ENCODE measurements around the gene CASK.
"Not testable (repeated sequence)": the region's sequence is repeated elsewhere in the genome, so short reads cannot be mapped to it uniquely, and the experiment has no call there.

Gene CASK

DNA sequence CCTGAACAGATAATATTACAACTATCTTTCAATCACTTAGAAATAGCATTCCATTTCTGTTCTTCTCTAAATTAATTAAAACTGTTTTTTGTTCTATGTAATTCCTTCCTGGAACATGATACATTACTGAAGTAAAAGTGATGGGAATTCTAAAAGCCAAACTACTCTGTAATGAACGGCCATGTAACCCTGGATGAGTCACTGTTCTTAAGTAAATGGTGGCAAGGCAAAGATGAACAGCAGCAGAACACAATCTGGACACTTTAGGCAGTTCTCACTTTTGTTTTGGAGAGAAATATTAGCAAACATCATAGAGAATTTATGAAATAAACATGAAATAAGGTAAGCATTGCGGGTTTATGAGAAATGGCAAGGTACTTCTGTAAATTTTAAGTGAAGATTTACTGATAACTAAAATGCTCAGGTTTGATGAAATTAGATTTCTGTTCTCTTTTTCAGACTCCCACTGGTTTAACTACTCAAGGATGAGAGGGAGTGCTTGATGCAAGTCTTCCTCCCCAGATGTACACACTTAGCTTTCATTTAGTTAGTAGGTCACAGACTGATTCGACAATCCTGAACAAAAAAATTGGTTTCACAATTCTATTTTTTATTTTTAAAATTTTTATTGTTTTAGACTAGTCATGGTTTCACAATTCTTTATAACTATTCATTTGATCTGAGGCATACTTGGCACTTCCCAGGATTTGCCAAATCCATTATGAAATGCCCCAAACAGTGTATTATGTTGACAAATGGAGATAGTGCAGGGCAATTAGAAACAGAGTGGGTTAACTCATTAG, 200.3 kb downstream of the CASK start:
- no peak for DNase-seq

DNA sequence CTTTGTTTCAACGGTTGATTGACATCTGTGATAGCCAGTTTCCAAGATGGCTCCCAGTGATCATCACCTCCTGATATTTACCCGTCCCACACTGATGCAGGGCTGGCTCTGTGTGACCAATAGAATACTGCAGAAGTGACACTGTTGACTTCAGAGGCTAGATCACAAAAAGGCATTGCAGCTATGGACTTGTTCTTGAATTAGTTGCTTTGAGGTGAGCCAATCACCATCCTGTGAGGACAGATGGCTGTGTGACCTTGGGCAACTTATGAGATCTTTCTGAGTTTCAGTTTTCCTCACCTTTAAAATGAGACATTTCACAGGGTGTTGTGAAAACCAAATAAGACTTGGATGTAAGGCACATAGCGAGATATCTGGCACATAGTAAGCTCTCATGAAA, 201.1 kb downstream of the CASK start:
- DNase-seq = no peak

DNA sequence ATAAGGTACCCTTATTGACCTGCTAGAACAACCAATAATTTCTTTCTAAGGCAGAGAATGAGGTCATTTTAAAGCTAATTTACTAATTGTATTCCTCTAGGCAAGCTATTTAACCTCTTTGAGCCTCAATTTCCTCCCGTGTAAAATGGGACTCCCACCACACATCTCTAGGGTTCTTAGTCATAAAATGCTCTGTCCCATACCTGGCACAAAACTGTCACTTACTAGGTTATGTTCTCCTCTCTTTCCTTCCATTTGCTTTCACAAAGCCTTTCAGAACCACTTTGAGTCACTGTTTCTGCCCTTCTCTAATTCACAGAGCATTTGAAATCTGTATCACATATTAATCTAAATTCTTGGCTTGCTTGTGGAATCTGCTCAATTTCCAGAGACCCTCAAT, 201.8 kb downstream of the CASK start:
- DNase-seq = no peak

DNA sequence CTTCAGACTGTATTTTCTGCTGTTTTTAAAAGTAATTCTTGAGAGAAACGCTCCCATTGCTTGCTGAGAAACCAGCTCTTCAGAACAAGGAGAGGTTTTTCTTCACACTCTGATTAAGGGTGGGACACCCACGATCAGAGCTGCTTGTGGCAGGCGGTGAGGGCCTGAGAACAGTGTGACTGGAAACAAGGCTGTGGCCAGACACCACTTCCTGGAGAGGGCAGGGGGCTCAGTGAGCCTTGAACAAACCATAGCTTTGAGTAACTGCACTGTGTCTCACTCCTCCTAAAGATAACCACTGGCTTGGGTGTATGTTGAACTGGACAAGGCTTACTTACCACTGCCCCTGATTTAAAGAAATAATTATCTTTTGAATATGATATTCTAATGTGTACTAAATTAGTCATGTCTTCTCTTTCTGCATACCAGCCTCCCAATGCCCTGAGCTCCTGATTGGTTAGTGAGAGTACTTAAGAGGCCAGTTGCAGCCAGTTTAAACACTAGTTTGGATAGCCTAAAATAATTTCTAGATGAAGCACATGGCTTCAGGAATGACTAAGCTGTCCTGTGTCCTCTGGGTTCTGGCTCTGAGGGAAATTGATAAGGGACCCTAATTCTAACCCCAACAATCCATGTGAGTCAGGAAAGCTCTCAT, 203.1 kb downstream of the CASK start:
- no peak for DNase-seq

DNA sequence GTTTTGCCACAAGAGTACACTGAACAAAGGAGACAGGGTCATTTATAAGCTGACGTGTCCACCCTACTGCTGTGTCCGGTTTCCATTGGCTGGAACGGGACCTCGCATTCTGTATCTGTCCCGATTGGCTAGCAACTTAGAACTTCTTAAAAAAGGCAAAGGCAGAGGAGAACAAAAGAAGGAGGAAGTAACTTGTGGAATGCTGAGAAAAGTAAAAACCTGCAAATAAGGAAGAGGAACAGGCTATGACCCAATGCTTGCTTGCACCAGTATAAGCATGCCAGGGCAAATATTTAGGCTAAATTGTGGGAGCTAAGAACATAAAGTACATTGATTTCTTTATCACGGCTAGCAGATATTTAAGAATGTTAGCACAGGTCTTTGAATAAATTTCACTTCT, 203.7 kb downstream of the CASK start:
- DNase-seq = not testable (repeated sequence)

DNA sequence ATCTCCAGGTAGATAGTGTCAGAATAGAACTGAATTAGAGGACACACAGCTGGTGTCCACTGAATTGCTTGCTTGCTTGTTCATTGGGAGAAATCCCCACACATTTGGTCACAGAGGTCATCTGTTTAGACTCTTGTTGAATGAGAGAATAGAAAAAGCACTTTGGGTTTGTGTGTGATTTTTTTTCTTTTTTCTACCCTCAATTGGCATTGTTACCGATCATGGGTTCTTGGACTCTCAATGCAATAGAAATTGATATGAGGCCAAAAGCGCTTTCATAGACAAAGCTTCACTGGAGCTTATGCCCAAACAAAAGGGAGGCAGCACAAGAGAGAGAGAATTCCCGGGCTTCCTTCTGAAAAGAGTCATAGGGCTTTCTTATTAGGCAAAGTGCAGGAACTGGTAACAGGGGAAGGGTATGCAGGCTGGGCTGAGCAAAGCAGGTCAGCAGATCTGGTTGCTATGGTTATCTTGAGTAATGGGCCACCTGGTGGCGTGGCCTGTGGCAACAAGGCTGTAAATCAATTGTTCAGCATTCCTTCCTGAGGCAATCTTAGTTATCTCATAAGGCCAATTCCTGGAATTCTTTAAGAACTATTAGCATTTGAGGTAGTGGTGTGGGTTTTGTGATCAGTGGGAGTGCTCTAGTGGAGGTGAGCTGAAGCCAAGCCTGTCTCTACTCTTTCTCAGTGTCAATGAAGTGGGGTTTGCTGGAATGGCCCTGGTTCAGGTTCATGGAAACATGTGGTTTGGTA, 204.7 kb downstream of the CASK start:
- DNase-seq = no peak

DNA sequence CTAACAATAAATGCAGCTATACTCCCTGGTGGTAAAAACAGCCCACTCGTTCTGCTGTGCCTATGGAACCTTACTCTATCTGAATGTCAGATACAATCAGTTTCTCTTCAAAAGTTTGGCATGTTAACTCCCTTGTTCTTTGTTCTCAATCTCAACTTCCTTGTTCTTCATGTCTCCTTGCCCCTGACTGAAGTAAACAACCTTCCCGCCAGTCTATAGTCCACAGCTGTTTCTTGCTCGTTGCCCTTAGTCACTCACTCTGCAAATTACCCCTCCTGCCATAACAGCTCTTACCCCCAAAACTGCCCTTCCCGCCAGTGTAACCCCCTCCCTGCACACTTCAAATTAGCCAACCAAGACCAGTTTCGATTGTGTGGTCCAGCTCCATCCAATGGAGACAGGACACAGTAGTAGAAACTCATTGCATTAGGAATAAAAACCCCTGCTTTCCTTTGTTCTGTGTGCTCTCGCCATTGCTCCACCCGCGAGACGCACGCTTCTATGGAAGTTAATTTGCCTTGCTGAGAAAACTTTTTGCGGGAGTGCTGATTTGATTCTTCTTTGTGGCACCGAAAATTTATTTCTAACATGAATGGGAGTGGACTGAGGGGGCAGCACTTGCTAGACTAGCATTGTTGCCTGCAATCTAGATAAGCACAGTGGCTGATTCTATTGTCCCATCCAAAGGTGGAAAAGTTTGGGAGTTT, 206.4 kb downstream of the CASK start:
- no peak for DNase-seq

DNA sequence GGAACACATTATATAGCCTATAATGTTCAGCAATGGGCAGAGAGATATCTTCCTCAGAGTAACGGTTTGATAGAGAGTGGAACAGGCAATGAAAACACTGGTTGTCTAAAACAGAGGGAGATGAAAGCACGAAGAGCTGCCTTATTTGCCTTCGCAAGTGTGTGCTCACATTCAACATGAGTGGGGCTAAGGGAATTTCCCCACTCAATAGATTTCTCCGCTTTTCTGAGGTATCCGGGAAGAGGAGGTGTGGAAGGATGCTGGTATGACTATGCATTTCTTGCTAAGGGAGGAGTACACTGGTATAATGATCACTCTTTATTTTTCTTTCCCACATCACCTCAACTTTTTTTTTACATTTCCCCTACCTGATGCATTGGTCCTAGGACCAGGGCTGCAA, 207.1 kb downstream of the CASK start:
- no peak for DNase-seq

DNA sequence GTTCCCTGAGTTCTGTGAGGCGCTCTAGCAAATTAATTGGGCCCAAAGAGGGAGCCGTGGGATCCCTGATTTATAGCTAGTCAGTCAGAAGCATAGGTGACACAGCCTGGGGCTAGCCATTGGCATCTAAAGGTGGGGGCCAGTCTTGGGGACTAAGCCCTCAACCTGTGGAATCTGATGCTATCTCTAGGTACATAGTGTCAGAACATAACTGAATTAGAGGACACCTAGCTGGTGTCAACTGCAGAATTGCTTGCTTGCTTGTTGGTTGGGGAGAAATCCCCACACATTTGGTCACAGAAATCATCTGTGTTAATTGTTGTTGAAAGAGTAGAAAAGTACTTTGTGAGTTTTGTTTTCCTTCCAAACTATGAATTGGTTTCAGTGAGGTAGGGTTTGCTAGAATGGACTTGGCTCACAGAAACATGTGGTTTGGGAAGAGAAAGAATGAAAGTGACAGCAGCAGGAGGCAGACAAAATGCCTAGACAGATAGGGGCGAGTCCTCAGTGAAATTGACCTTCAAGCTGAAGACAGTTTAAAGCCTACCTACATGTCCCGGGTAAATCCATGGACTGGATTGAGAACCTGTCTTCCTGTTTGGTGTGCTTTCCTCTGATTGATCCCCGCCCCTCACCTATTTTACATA, 212.2 kb downstream of the CASK start:
- DNase-seq = no peak

DNA sequence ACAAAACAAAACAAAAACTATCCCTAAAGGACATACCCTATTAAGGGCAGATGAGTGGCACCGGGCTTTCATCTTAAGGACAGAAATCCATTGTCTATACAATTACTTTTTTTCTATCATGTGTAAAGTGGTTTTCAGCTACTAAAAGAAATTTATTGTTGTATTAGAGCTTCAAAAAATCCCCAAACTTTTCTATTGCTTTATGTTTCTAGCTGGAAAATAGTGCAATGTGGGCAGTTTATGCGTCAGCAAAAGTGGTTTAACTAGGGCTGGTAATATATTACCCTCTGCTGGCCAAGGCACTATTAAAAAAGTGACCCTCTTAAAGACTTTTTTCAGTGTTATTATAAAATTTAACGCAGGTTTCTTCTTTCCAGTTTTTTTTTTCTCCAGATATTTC, 214.9 kb downstream of the CASK start:
- DNase-seq = no peak

DNA sequence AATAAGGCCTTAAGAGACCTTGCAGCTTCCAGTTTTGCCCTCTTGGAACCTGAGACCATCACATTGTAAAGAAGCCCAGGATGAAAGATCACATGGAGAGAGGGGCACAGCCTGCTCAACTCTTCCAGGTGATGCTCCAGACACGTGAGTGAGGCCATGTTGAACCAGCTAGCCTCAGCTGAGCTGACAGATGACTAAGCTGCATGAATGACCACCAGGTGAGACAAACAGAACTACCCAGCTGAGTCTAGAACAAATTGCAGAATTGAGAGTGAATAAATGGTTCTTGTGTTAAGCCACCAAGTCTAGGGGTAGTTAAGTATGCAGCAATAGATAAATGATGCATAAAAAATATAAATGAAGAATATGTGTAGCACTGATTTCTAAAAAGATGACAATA, 216.1 kb downstream of the CASK start:
- no peak for DNase-seq

DNA sequence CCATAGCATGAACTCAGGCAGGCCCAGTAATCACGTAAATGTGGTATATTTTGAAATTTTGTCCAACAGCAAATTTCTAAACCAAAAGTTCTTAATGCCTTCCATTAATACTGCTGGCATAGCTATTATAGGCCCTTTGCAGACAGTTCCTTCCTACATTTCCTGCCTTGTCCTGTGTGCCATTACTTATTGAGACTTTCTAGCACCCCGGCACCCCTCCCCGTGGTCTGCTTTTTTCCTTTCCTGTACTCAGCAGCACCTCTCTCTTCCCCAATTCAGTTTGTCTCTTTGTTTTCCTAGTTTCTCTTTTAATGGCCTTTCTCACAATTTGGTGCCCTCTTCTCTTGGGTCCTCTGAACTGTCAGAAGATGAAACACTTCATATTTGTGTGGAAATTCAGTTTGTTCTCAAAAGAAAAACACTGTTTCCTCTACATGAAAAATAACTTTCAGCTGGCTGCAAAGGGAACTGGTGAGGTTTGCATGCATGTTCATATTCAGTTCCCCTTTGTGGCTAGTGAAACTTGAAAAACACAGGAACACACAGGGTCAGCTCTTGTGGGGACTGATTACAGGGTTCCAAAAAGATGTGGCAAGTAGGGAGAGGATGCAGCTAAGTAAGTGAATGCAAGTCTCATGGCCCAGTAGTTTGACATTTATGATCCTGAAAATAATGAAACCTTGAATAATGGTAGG, 217.5 kb downstream of the CASK start:
- DNase-seq = no peak

DNA sequence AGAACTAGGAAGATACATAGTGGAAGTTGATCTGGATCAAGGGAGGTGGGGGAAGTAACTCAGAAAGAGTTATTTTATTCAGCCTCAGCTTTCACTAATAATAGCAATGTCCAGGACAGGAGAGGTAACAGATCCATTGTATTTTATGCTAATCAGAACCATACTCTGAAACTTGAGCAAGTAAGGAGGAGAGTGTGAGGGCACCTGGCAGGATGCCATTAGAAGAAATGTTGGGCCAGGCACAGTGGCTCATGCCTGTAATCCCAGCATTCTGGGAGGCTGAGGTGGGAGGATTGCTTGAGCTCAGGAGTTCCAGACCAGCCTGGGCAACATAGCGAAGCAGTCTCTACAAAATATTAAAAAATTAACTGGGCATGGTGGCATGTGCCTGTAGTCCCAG, 218.3 kb downstream of the CASK start:
- DNase-seq = no peak

DNA sequence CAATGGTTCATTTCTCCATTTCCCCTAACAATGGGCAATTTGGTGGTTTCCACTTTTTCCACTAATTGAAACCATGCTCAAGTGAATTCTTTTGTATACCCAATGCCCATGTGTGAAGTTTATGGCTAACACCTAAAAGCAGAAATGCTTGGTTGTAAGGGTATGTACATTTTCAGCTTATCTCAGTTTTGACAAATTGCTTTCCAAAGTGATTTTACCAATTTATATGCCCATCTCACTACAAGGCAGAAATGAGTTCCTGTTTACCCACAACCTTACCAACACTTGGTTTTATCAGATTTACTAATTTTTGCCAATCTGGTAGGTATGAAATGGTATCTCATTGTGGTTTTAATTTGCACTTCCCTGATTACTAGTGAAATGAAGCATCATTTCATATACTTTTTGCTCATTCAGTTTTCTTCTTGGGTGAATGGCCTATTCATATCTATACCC, 219.8 kb downstream of the CASK start:
- DNase-seq = no peak

DNA sequence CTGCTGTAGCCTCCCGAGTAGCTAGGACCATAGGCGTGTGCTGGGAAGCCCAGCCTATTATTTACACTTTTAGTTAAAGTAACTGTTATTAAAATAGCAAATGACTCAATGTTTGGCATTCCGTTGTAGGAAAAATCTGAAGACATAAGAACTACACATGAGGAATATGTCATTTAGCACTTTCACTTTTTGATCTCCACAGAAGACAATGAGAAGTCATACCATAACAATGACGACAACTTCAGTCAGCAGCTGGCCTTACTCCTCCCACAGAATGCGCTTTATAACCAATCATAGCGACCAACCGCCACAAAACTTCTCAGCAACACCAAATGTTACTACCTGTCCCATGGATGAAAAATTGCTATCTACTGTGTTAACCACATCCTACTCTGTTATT, 227.9 kb downstream of the CASK start:
- no peak for DNase-seq

DNA sequence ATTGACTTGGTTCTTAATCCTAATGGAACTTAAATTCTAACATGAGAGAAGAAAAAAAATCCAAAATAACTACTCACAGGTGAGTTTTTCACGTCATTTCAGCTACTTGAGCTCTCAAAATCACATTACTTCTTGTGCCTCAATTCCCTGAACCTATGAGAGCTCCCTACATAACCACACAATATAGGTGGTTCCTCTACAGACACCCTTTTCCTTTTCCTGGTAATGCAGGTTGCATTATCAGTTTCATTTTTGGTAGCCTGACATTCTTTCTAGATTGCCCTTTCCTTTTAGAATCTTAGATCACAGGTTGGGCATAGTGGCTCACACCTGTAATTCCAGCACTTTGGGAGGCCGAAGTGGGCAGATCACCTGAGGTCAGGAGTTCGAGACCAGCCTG, 230.3 kb downstream of the CASK start:
- DNase-seq = no peak

DNA sequence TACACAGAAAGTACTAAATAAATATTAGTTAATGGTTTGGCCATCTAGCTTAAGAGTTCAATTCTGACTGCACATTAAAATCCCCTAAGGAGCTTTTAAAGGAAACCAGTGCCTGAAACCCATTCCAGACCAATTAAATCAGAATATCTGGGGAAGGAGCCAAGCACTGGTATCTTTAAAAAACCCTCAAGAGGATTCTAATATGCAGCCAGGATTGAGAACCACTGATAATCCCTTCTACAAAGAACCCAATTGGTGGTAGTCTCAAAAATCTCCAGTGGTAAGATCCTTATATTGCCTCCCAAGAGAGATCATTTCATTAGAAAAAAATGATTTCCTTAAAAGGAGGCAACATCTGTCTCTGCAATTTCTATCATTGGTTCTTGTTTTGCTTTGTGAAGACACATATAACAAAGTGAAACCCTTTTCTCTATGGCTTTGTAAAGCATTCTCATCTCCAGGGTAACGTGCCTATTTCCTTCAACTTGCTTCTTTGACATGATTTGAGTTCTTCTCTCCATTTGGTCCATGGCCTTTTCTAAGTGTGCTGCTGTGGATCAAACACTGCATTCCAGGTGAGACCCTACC, 231.1 kb downstream of the CASK start:
- DNase-seq = no peak

DNA sequence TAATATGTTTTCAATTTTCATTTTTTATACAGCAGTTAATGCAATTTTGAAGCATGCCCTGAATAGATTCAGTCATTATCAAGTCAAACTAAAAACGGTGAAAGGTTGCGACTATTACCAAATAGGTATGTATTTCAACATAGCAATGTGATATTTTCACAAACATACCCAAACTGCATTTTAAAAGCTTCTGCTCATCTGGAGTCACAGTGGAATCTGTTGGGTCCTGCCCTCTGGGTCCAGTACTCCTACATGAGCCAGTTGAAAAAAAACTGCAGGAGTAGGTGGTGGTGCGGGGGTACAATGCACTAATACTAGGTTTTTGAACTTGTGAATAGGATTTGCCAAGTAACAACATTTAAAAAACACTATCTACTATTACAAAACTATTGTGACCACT, 233.6 kb downstream of the CASK start:
- DNase-seq = no peak

DNA sequence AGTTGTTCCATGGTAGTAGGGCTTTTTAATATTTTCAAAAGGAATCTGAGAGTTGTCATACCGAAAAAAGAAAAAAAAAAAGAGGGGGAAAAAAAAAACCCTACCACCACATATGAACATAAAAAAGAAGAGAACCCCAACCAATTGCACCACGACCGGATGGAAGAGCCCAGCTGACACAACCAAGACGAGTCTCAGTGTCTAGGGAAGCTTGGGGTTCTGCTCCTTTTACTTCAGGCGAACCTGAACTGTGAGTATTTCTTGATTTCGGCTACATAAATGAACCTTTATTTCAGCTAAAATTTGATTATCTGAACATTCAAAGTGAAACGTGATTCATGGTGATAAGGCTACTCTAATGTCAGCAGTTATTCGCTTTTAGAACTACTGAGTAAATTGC, 234.5 kb downstream of the CASK start, which contains the start of gene GPR34:
Gene GPR34 (plus strand): TSS at position 139 of the 400 bp plus-strand sequence. CDS start 6,661 bp downstream, outside the sequence.
- no peak for DNase-seq

DNA sequence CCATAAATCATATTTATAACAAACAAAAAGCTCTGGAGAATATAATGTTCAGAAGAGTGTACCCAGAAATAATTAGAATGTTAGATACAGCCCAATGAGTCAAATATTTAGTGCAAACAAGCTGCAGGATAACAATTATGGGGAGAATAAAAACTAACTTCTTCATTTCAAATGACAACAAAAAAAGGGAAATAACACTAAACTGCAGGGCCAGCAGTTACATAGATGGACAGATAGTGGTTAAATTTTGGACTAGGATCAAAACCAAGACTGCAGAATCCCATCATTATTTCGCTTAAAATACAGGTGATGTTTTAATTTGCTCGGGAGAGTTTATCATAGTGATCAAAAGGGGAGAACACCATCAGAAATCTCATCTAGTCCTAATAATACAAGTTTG, 235.2 kb downstream of the CASK start:
- DNase-seq = no peak

DNA sequence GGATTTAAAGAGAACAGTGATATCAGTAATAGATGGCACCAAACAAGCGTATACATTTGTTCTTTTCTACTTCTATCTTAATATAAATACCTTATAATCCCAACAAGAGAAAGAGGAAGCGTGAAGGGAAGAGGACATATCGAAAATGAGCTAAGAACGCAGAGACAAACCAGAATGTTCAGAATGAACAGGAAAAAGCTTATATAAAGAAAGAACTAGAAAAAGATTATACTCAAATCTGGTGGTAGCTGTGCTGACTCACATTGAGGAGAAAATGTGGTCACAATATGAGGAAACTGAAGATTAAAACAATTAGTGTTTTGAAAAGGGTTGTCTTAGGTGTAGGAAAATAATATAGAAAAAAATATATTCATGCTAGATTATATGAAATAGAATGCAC, 236.6 kb downstream of the CASK start:
- DNase-seq = no peak

DNA sequence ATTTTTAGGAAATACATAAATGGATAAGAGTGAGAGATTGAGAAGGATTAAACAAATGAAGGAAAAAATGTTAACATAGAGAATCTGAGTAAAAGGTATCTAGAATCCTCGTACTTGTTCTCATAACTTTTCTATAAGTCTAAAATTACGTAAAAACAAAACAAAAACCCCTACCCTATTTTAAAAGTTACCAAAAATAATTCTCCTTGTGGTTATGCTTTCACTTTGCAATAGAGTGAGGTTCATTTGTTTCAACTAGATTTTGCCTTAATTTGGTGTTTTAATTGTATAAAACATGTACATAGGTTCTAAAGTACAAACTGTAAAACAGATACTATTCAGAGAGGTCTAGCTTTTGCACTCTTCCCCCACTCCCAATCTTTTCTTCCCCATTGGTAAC, 238.4 kb downstream of the CASK start:
- DNase-seq = no peak

Data from activated CD4-positive, CD25-positive, alpha-beta regulatory T cell treated with anti-CD3 and anti-CD28 coated beads, Interleukin-2, amount 50 U/mL, for 72 hours (primary cell).